Nephron progenitor cell (in vitro differentiated cells): ENCODE data around the gene POU6F2.

Source experiments
- DNase-seq: peaks from one replicate; pipeline ENCODE4 v3.0.0; 2021
- H3K27ac Mint-ChIP-seq: 2 replicates; pipeline ENCODE4 v1.8.0; 2021; ENCODE audit warnings: mild to moderate bottlenecking, moderate library complexity, mixed read lengths
- H3K27me3 Mint-ChIP-seq: 2 replicates; pipeline ENCODE4 v1.8.0; 2021; ENCODE audit warnings: mild to moderate bottlenecking, low read depth, mixed read lengths; ENCODE audit not compliant: poor library complexity
- H3K36me3 Mint-ChIP-seq: 2 replicates; pipeline ENCODE4 v1.8.0; 2021; ENCODE audit warnings: low read depth, mixed read lengths
- H3K4me1 Mint-ChIP-seq: 2 replicates; pipeline ENCODE4 v1.8.0; 2021; ENCODE audit warnings: mixed read lengths
- H3K4me3 Mint-ChIP-seq: 2 replicates; pipeline ENCODE4 v1.8.0; 2021; ENCODE audit warnings: mild to moderate bottlenecking, moderate library complexity, mixed read lengths
- H3K9me3 Mint-ChIP-seq: 2 replicates; pipeline ENCODE4 v1.8.0; 2021; ENCODE audit warnings: mild to moderate bottlenecking, moderate library complexity, mixed read lengths
- TF ChIP-seq, protein P1 (sequence below): fragments of 200-600 bp; sonication (generic); IDR thresholded peaks from 2 replicates; pipeline ENCODE4 v1.5.0; 2021; ENCODE audit warnings: antibody characterized with exemption

POU6F2 gene

DNA sequence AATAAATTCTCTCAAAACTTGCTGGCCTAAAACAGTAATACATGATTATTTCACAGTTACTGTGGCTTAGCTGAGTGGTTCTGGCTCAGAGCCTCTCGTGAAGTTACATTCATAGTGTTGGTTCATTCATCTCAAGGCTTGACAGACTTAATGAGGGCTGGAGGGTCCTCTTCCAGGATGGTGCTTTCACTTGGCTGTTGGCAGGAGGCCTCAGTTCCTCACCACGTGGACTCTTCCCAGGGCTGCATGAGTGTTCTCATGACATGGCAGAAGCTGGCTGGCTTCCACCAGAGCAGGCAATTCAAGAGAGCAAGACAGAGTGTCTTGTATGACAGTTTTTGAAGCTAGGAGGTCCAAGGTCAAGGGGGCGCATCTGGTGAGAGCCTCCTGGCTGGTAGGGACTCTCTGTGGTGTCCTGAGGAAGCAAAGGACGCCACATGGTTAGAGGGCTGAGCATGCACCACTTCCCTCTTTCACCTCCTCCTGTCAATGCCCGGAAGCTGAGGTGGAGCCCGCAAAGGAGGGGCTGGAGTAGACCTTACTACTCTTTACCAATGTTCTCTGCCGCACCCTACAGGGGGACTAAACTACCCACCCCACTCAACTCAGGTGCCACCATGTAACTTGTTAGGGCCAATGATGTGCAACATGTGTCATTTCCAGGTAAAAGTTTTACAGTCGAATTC, 530.3 kb downstream of the POU6F2 start:
- Mint-ChIP-seq H3K4me3 (no peak overlapping the region), H3K9me3 (no peaks in the 10 kb centered on the region), H3K27ac (no peak overlapping the region), H3K27me3 (peaks cover 13% of the 10 kb centered on the region), H3K4me1 (no peaks in the 10 kb centered on the region), H3K36me3 (no peaks in the 10 kb centered on the region)
- DNase-seq, result no peak
- TF ChIP-seq, protein P1, sequence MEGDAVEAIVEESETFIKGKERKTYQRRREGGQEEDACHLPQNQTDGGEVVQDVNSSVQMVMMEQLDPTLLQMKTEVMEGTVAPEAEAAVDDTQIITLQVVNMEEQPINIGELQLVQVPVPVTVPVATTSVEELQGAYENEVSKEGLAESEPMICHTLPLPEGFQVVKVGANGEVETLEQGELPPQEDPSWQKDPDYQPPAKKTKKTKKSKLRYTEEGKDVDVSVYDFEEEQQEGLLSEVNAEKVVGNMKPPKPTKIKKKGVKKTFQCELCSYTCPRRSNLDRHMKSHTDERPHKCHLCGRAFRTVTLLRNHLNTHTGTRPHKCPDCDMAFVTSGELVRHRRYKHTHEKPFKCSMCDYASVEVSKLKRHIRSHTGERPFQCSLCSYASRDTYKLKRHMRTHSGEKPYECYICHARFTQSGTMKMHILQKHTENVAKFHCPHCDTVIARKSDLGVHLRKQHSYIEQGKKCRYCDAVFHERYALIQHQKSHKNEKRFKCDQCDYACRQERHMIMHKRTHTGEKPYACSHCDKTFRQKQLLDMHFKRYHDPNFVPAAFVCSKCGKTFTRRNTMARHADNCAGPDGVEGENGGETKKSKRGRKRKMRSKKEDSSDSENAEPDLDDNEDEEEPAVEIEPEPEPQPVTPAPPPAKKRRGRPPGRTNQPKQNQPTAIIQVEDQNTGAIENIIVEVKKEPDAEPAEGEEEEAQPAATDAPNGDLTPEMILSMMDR, result no peak

DNA sequence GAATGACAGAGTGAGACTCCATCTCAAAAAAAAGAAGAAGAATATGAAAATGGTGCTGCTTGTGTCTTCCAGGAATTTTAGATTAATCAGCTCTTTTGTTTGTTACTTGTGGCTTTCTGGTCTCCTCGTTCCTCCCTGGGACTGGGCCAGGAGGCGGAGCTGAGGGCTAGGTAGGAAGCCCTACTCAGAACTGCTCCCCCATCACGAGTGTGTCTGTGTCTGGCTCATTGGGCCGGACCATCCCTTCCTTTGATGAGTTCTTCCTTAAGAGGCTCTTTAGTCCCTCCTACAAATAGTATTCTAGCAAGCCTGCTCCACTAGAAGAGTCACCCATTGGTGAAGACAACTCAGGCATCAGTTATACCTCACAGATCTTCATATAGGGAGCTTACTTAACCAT, 531.7 kb downstream of the POU6F2 start:
- TF ChIP-seq, protein P1, result no peak
- H3K36me3 Mint-ChIP-seq, result no peaks in the 10 kb centered on the region
- no peak overlapping the region for H3K4me3 Mint-ChIP-seq
- H3K27ac Mint-ChIP-seq, result no peak overlapping the region
- no peak for DNase-seq
- peaks cover 13% of the 10 kb centered on the region for H3K27me3 Mint-ChIP-seq
- no peaks in the 10 kb centered on the region for H3K4me1 Mint-ChIP-seq
- H3K9me3 Mint-ChIP-seq, result no peaks in the 10 kb centered on the region

DNA sequence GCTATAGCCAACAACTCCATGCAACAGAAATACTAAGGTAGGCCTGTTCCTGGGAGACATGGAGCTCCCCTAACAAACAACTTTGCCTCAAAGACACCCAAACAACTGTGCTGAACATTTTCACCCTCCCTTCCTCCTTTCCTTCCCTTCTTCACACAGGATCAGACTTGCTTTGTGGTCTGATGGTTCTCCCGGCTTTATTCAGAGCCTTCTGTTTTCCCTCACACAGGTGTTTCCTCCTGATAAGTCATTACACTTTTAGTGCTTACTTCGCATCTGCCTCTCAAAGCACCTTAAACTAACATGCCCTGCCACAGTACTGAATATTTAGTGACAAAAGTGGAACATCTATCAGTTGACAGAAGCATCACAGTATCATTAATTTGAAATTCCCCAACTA, 532.2 kb downstream of the POU6F2 start:
- H3K27ac Mint-ChIP-seq, result no peak overlapping the region
- no peak overlapping the region for H3K4me3 Mint-ChIP-seq
- H3K9me3 Mint-ChIP-seq, result no peaks in the 10 kb centered on the region
- H3K27me3 Mint-ChIP-seq, result peaks cover 13% of the 10 kb centered on the region
- TF ChIP-seq, protein P1, result no peak
- no peaks in the 10 kb centered on the region for H3K4me1 Mint-ChIP-seq
- no peak for DNase-seq
- no peaks in the 10 kb centered on the region for H3K36me3 Mint-ChIP-seq

DNA sequence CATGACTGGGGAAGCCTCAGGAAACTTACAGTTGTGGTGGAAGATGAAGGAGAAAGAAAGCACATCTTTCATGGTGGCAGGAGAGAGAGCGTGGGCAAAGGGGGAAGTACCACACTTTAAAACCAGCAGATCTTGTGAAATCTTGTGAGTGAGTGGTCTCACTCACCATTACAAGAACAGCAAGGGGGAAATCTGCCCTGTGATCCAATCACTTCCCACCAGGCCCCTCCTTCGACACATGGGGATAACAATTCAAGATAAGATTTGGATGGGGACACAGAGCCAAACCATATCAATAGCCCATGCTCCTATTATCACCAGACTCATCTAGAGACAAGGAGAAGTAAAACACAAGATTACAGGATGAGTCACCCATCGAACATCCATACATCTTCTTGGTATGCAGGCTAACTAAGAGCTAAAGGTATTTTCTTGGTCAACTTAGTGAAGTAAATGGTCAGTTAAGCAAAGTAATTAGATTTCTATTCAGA, 533.2 kb downstream of the POU6F2 start:
- no peak for DNase-seq
- H3K9me3 Mint-ChIP-seq, result no peaks in the 10 kb centered on the region
- peaks cover 12% of the 10 kb centered on the region for H3K27me3 Mint-ChIP-seq
- no peaks in the 10 kb centered on the region for H3K4me1 Mint-ChIP-seq
- H3K4me3 Mint-ChIP-seq, result no peak overlapping the region
- no peaks in the 10 kb centered on the region for H3K36me3 Mint-ChIP-seq
- TF ChIP-seq, protein P1, result no peak
- no peak overlapping the region for H3K27ac Mint-ChIP-seq

DNA sequence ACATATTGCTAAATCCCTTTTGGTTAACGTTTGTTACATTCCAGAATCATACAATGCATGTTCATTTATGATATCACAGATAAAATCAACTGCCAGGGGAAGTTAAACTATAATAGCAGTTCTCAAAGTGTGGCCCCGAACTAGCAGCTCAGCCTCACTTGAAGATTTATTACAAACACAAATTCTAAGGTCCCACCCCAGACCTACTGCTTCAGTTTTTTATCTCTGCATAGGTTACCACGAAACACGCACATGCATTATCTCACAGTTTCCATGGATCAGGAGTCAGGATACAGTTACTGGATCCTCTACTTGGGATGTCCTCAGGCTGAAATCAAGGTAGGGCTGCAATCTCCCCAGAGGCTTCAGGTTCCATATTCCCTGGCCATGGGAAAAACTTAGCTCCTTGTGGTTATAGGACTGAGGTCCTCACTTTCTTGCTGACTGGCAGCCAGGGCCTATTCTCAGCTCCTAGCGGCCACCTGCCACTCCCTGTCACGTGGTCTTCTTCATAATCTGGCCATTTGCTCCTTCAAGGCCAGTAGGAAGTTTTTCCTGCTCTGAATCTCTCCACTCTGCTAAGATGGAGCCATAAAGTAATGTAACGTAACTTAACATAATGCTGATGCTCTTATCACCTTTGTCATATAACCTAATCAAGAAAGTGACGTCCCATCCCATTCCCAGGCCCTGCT, 538.0 kb downstream of the POU6F2 start:
- no peaks in the 10 kb centered on the region for H3K36me3 Mint-ChIP-seq
- TF ChIP-seq, protein P1, result no peak
- no peaks in the 10 kb centered on the region for H3K4me1 Mint-ChIP-seq
- no peaks in the 10 kb centered on the region for H3K9me3 Mint-ChIP-seq
- H3K27ac Mint-ChIP-seq, result no peak overlapping the region
- no peak overlapping the region for H3K4me3 Mint-ChIP-seq
- H3K27me3 Mint-ChIP-seq, result peaks cover 11% of the 10 kb centered on the region
- DNase-seq, result no peak

DNA sequence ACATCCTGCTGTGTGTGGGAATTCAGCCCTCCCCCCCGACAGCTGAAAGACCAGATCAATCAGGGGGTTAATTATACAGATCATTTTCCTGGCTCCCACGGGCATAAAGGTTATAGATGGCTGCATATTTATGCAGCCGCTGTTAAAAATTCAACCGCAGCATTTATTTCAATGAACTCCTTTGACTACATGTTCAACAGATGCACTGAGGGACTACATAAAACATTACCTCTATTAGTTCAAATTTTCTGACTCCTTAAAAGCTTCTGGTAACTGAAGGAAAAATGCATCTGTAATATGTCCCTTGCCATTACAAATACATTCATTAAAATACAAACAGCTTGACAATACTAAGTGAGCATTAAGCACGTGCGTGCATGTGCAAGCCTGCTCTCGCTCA, 538.8 kb downstream of the POU6F2 start:
- peaks cover 11% of the 10 kb centered on the region for H3K27me3 Mint-ChIP-seq
- H3K27ac Mint-ChIP-seq, result no peak overlapping the region
- no peak for DNase-seq
- H3K36me3 Mint-ChIP-seq, result no peaks in the 10 kb centered on the region
- no peaks in the 10 kb centered on the region for H3K4me1 Mint-ChIP-seq
- H3K4me3 Mint-ChIP-seq, result no peak overlapping the region
- H3K9me3 Mint-ChIP-seq, result no peaks in the 10 kb centered on the region
- TF ChIP-seq, protein P1, result no peak
